ENCODE results near the gene CACNA1G.

Gene CACNA1G

GRCh38 chr17:50647187-50647586 lies 86.7 kb downstream of the CACNA1G start:
- no peaks in the 10 kb centered on the region for H3K36me3 ChIP-seq (ENCODE audit: control insufficient read depth, insufficient read depth, low read length)
- H3K27ac ChIP-seq (ENCODE audit: insufficient read depth, low read depth, low read length, poor library complexity, severe bottlenecking): no peak overlapping the region
- H3K4me3 ChIP-seq (ENCODE audit: insufficient read depth, low read depth, low read length): no peak overlapping the region
- no peaks in the 10 kb centered on the region for H3K4me1 ChIP-seq (ENCODE audit: control insufficient read depth, insufficient read depth, low read length)
- H3K9me3 ChIP-seq (ENCODE audit: control insufficient read depth, low read length): no peaks in the 10 kb centered on the region
- 99% methylated on average over 2 of the region's 2 CpGs for WGBS, 2 experiments
- no peaks in the 10 kb centered on the region for H3K27me3 ChIP-seq (ENCODE audit: control insufficient read depth, insufficient read depth, low read length, poor library complexity, severe bottlenecking)

- H3K4me3 ChIP-seq (ENCODE audit: insufficient read depth, low read depth, low read length): no peak overlapping the region
- no peaks in the 10 kb centered on the region for H3K9me3 ChIP-seq (ENCODE audit: control insufficient read depth, low read length)
- H3K36me3 ChIP-seq (ENCODE audit: control insufficient read depth, insufficient read depth, low read length): no peaks in the 10 kb centered on the region
- H3K27me3 ChIP-seq (ENCODE audit: control insufficient read depth, insufficient read depth, low read length, poor library complexity, severe bottlenecking): no peaks in the 10 kb centered on the region
- H3K27ac ChIP-seq (ENCODE audit: insufficient read depth, low read depth, low read length, poor library complexity, severe bottlenecking): no peak overlapping the region
- 89 to 94% methylated on average over 6 to 7 of the region's 7 CpGs for WGBS, 2 experiments
- no peaks in the 10 kb centered on the region for H3K4me1 ChIP-seq (ENCODE audit: control insufficient read depth, insufficient read depth, low read length)
These were observed 88.8 kb downstream of the CACNA1G start for GRCh38 chr17:50649042-50649908.

GRCh38 chr17:50651661-50652060 lies 91.1 kb downstream of the CACNA1G start:
- Histone ChIP-seq H3K27ac (ENCODE audit: insufficient read depth, low read depth, low read length, poor library complexity, severe bottlenecking) (no peak overlapping the region), H3K27me3 (ENCODE audit: control insufficient read depth, insufficient read depth, low read length, poor library complexity, severe bottlenecking) (no peaks in the 10 kb centered on the region), H3K4me3 (ENCODE audit: insufficient read depth, low read depth, low read length) (no peak overlapping the region), H3K36me3 (ENCODE audit: control insufficient read depth, insufficient read depth, low read length) (no peaks in the 10 kb centered on the region), H3K9me3 (ENCODE audit: control insufficient read depth, low read length) (no peaks in the 10 kb centered on the region), H3K4me1 (ENCODE audit: control insufficient read depth, insufficient read depth, low read length) (no peaks in the 10 kb centered on the region)
- WGBS, 2 experiments: 91 to 93% methylated on average over 2 of the region's 2 CpGs

- Histone ChIP-seq H3K4me3 (ENCODE audit: insufficient read depth, low read depth, low read length) (no peak overlapping the region), H3K36me3 (ENCODE audit: control insufficient read depth, insufficient read depth, low read length) (no peaks in the 10 kb centered on the region), H3K9me3 (ENCODE audit: control insufficient read depth, low read length) (no peaks in the 10 kb centered on the region), H3K27me3 (ENCODE audit: control insufficient read depth, insufficient read depth, low read length, poor library complexity, severe bottlenecking) (no peaks in the 10 kb centered on the region), H3K27ac (ENCODE audit: insufficient read depth, low read depth, low read length, poor library complexity, severe bottlenecking) (no peak overlapping the region), H3K4me1 (ENCODE audit: control insufficient read depth, insufficient read depth, low read length) (peaks cover 4% of the 10 kb centered on the region)
- 88 to 95% methylated on average over 3 of the region's 3 CpGs for WGBS, 2 experiments
These were observed 93.2 kb downstream of the CACNA1G start for GRCh38 chr17:50653738-50654137.

DNA sequence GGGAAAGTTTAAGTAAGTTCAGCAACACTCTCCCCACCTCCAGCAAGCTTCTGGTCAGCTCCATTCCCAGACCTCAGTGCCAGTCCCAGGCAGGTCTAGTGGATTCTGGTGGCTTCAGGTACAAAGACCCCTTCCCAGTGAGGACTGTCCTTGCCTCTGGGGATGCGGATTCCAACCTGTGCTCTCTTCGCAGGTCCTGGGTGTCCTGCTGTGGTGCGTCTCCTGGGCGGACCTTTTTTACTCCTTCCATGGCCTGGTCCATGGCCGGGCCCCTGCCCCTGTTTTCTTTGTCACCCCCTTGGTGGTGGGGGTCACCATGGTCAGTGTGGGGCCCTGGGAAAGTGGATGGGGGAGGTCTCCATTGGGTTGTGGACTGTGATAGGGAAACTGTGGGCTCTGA lies 96.0 kb downstream of the CACNA1G start:
- H3K27ac ChIP-seq (ENCODE audit: insufficient read depth, low read depth, low read length, poor library complexity, severe bottlenecking): no peak overlapping the region
- WGBS, 2 experiments: 88 to 89% methylated on average over 5 of the region's 5 CpGs
- no peaks in the 10 kb centered on the region for H3K36me3 ChIP-seq (ENCODE audit: control insufficient read depth, insufficient read depth, low read length)
- no peaks in the 10 kb centered on the region for H3K9me3 ChIP-seq (ENCODE audit: control insufficient read depth, low read length)
- no peak overlapping the region for H3K4me3 ChIP-seq (ENCODE audit: insufficient read depth, low read depth, low read length)
- peaks cover 4% of the 10 kb centered on the region for H3K4me1 ChIP-seq (ENCODE audit: control insufficient read depth, insufficient read depth, low read length)
- no peaks in the 10 kb centered on the region for H3K27me3 ChIP-seq (ENCODE audit: control insufficient read depth, insufficient read depth, low read length, poor library complexity, severe bottlenecking)

- Histone ChIP-seq H3K4me1 (ENCODE audit: control insufficient read depth, insufficient read depth, low read length) (peaks cover 4% of the 10 kb centered on the region), H3K27me3 (ENCODE audit: control insufficient read depth, insufficient read depth, low read length, poor library complexity, severe bottlenecking) (no peaks in the 10 kb centered on the region), H3K27ac (ENCODE audit: insufficient read depth, low read depth, low read length, poor library complexity, severe bottlenecking) (no peak overlapping the region), H3K36me3 (ENCODE audit: control insufficient read depth, insufficient read depth, low read length) (no peaks in the 10 kb centered on the region), H3K4me3 (ENCODE audit: insufficient read depth, low read depth, low read length) (no peak overlapping the region), H3K9me3 (ENCODE audit: control insufficient read depth, low read length) (no peaks in the 10 kb centered on the region)
- WGBS, 2 experiments: 93 to 94% methylated on average over 7 of the region's 7 CpGs
These were observed 96.5 kb downstream of the CACNA1G start for GRCh38 chr17:50657054-50657453.

- no peak overlapping the region for H3K27ac ChIP-seq (ENCODE audit: insufficient read depth, low read depth, low read length, poor library complexity, severe bottlenecking)
- 94% methylated on average over 7 of the region's 7 CpGs for WGBS, 2 experiments
- H3K4me3 ChIP-seq (ENCODE audit: insufficient read depth, low read depth, low read length): no peak overlapping the region
These were observed 97.1 kb downstream of the CACNA1G start for GRCh38 chr17:50657627-50658026.

GRCh38 chr17:50658616-50659015 lies 98.1 kb downstream of the CACNA1G start:
- Histone ChIP-seq H3K4me3 (ENCODE audit: insufficient read depth, low read depth, low read length) (no peak overlapping the region), H3K27ac (ENCODE audit: insufficient read depth, low read depth, low read length, poor library complexity, severe bottlenecking) (no peak overlapping the region), H3K9me3 (ENCODE audit: control insufficient read depth, low read length) (no peaks in the 10 kb centered on the region), H3K27me3 (ENCODE audit: control insufficient read depth, insufficient read depth, low read length, poor library complexity, severe bottlenecking) (no peaks in the 10 kb centered on the region), H3K4me1 (ENCODE audit: control insufficient read depth, insufficient read depth, low read length) (peaks cover 4% of the 10 kb centered on the region), H3K36me3 (ENCODE audit: control insufficient read depth, insufficient read depth, low read length) (no peaks in the 10 kb centered on the region)
- 90 to 94% methylated on average over 6 of the region's 6 CpGs for WGBS, 2 experiments

More at GRCh38 chr17:50657627-50658026, 97.1 kb downstream of the CACNA1G start:
- Histone ChIP-seq H3K4me1 (ENCODE audit: control insufficient read depth, insufficient read depth, low read length) (peaks cover 4% of the 10 kb centered on the region), H3K36me3 (ENCODE audit: control insufficient read depth, insufficient read depth, low read length) (no peaks in the 10 kb centered on the region), H3K27me3 (ENCODE audit: control insufficient read depth, insufficient read depth, low read length, poor library complexity, severe bottlenecking) (no peaks in the 10 kb centered on the region), H3K9me3 (ENCODE audit: control insufficient read depth, low read length) (no peaks in the 10 kb centered on the region)

GRCh38 chr17:50659179-50659578 lies 98.7 kb downstream of the CACNA1G start:
- 86 to 87% methylated on average over 10 of the region's 10 CpGs for WGBS, 2 experiments
- H3K4me1 ChIP-seq (ENCODE audit: control insufficient read depth, insufficient read depth, low read length): peaks cover 4% of the 10 kb centered on the region
- H3K4me3 ChIP-seq (ENCODE audit: insufficient read depth, low read depth, low read length): no peak overlapping the region

DNA sequence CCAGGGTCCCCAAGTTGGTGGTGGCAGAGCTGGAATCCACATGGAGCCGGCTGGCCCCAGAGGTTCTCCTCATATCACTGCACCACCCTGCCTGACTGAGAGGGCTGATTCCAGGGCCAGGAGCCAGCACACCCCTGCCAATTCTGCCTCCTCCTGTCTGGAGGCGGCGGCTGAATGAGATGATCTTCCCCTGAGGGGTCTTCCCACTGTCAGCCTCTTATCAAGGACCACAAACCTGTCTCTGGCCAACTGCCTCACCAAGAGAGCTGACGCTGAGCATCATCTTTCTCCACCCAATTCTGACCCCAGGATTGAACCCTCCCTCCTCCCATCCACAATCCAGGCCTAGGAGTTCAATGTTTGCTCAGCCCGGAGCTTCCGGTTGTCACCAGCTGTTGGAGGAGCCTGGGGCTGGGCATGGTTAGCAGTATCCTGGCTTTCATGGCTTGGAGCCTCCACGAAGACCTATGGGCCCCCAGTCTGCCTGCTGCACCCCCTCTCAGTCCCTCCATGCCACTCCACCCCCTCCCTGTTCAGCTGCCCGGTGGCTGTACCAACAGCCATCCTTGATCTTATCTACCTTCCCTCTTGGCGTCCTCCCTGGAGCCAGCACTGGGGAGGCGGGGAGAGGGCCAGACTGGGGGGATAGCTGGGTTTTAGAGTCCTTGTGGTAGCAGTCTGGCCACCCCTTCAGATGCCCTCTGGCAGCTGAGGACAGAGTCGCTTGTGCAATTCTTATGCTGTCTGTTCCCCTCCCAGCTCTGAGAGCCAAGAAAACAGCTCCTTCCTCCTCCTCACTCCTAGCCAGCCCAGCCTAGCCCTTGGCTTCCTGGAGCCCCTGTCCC lies 99.7 kb downstream of the CACNA1G start:
- Histone ChIP-seq H3K27ac (ENCODE audit: insufficient read depth, low read depth, low read length, poor library complexity, severe bottlenecking) (no peak overlapping the region), H3K4me1 (ENCODE audit: control insufficient read depth, insufficient read depth, low read length) (peaks cover 4% of the 10 kb centered on the region)
- 85 to 88% methylated on average over 11 of the region's 11 CpGs for WGBS, 2 experiments

More at GRCh38 chr17:50659179-50659578, 98.7 kb downstream of the CACNA1G start:
- no peaks in the 10 kb centered on the region for H3K36me3 ChIP-seq (ENCODE audit: control insufficient read depth, insufficient read depth, low read length)
- H3K27ac ChIP-seq (ENCODE audit: insufficient read depth, low read depth, low read length, poor library complexity, severe bottlenecking): no peak overlapping the region
- H3K27me3 ChIP-seq (ENCODE audit: control insufficient read depth, insufficient read depth, low read length, poor library complexity, severe bottlenecking): no peaks in the 10 kb centered on the region
- H3K9me3 ChIP-seq (ENCODE audit: control insufficient read depth, low read length): no peaks in the 10 kb centered on the region

More for the DNA sequence above, 99.7 kb downstream of the CACNA1G start:
- Histone ChIP-seq H3K36me3 (ENCODE audit: control insufficient read depth, insufficient read depth, low read length) (no peaks in the 10 kb centered on the region), H3K27me3 (ENCODE audit: control insufficient read depth, insufficient read depth, low read length, poor library complexity, severe bottlenecking) (no peaks in the 10 kb centered on the region), H3K9me3 (ENCODE audit: control insufficient read depth, low read length) (no peaks in the 10 kb centered on the region), H3K4me3 (ENCODE audit: insufficient read depth, low read depth, low read length) (no peak overlapping the region)

Data from ectodermal cell (in vitro differentiated cells).